Adipocyte (in vitro differentiated cells): ENCODE results near the gene CD276.
"Not testable (repeated sequence)": the region's sequence is repeated elsewhere in the genome, so short reads cannot be mapped to it uniquely, and the experiment has no call there.

ENCODE experiments used
- DNase-seq: peaks from one replicate; pipeline ENCODE4 v3.0.0-alpha.2; 2015; ENCODE audit warnings: low read depth
- H3K27me3 ChIP-seq: replicated peaks from 2 replicates; pipeline ENCODE4 v1.7.0; 2013; ENCODE audit warnings: mild to moderate bottlenecking, low read length, moderate library complexity; ENCODE audit not compliant: control insufficient read depth, insufficient read depth
- H3K36me3 ChIP-seq: 2 replicates; pipeline ENCODE4 v1.7.0; 2013; ENCODE audit warnings: low read length, mild to moderate bottlenecking, moderate library complexity; ENCODE audit not compliant: control insufficient read depth, insufficient read depth, severe bottlenecking
- H3K4me1 ChIP-seq: 2 replicates; pipeline ENCODE4 v1.7.0; 2013; ENCODE audit warnings: mild to moderate bottlenecking, low read length, moderate library complexity; ENCODE audit not compliant: control insufficient read depth, insufficient read depth
- H3K4me3 ChIP-seq: 2 replicates; pipeline ENCODE4 v1.7.0; 2013; ENCODE audit warnings: mild to moderate bottlenecking, low read length, moderate library complexity
- H3K9ac ChIP-seq: 2 replicates; pipeline ENCODE4 v1.7.0; 2013; ENCODE audit warnings: mild to moderate bottlenecking, low read length, moderate library complexity
- H3K9me3 ChIP-seq: 2 replicates; pipeline ENCODE4 v1.7.0; 2013; ENCODE audit warnings: mild to moderate bottlenecking, low read length, moderate library complexity; ENCODE audit not compliant: control insufficient read depth

Gene CD276

GRCh38 chr15:73702311-73703239, 18.4 kb downstream of the CD276 start:
- not testable (repeated sequence) for H3K4me1 ChIP-seq, H3K4me3 ChIP-seq, DNase-seq, H3K9ac ChIP-seq, H3K27me3 ChIP-seq, H3K9me3 ChIP-seq
- H3K36me3 ChIP-seq = peaks cover 81% of the 10 kb centered on the region

- peaks cover 85% of the 10 kb centered on the region for H3K36me3 ChIP-seq
- not testable (repeated sequence) for H3K9ac ChIP-seq, H3K4me1 ChIP-seq, DNase-seq, H3K4me3 ChIP-seq, H3K9me3 ChIP-seq, H3K27me3 ChIP-seq
Observed at GRCh38 chr15:73703601-73704000, 19.4 kb downstream of the CD276 start.

GRCh38 chr15:73704142-73704868, 20.1 kb downstream of the CD276 start:
- DNase-seq, H3K9ac ChIP-seq, H3K27me3 ChIP-seq, H3K4me3 ChIP-seq, H3K9me3 ChIP-seq, H3K4me1 ChIP-seq: not testable (repeated sequence)
- H3K36me3 ChIP-seq = peaks cover 83% of the 10 kb centered on the region

- no peak overlapping the region for H3K9ac ChIP-seq
- H3K9me3 ChIP-seq = no peaks in the 10 kb centered on the region
- H3K27me3 ChIP-seq = no peaks in the 10 kb centered on the region
- no peaks in the 10 kb centered on the region for H3K4me1 ChIP-seq
- DNase-seq = peak; percentile 75
- H3K36me3 ChIP-seq = peaks cover 83% of the 10 kb centered on the region
- H3K4me3 ChIP-seq = no peak overlapping the region
Observed at GRCh38 chr15:73704869-73705645, 20.9 kb downstream of the CD276 start.

- Histone ChIP-seq H3K27me3 (no peaks in the 10 kb centered on the region), H3K36me3 (peaks cover 93% of the 10 kb centered on the region), H3K4me1 (no peaks in the 10 kb centered on the region), H3K9me3 (no peaks in the 10 kb centered on the region), H3K4me3 (no peak overlapping the region), H3K9ac (no peak overlapping the region)
- DNase-seq = no peak
Observed at GRCh38 chr15:73708691-73709090, 24.5 kb downstream of the CD276 start.

GRCh38 chr15:73709241-73709640, 25.1 kb downstream of the CD276 start:
- no peak for DNase-seq
- Histone ChIP-seq H3K9ac (no peak overlapping the region), H3K36me3 (peaks cover 93% of the 10 kb centered on the region), H3K4me3 (no peak overlapping the region), H3K27me3 (no peaks in the 10 kb centered on the region), H3K4me1 (no peaks in the 10 kb centered on the region), H3K9me3 (no peaks in the 10 kb centered on the region)

- Histone ChIP-seq H3K9ac (no peak overlapping the region), H3K4me1 (no peaks in the 10 kb centered on the region), H3K36me3 (peaks cover 93% of the 10 kb centered on the region), H3K9me3 (no peaks in the 10 kb centered on the region), H3K27me3 (no peaks in the 10 kb centered on the region), H3K4me3 (no peak overlapping the region)
- DNase-seq = no peak
Observed at GRCh38 chr15:73709686-73710085, 25.5 kb downstream of the CD276 start.

- Histone ChIP-seq H3K4me1 (no peaks in the 10 kb centered on the region), H3K4me3 (no peak overlapping the region), H3K9me3 (no peaks in the 10 kb centered on the region), H3K36me3 (peaks cover 88% of the 10 kb centered on the region), H3K27me3 (no peaks in the 10 kb centered on the region), H3K9ac (no peak overlapping the region)
- DNase-seq = no peak
Observed at GRCh38 chr15:73710321-73710720, 26.1 kb downstream of the CD276 start.

GRCh38 chr15:73711526-73711925, 27.3 kb downstream of the CD276 start:
- no peak for DNase-seq

GRCh38 chr15:73712107-73712506, 27.9 kb downstream of the CD276 start:
- Histone ChIP-seq H3K27me3 (no peaks in the 10 kb centered on the region), H3K36me3 (peaks cover 72% of the 10 kb centered on the region)
- DNase-seq = no peak

More at GRCh38 chr15:73711526-73711925, 27.3 kb downstream of the CD276 start:
- H3K27me3 ChIP-seq = no peaks in the 10 kb centered on the region
- H3K9me3 ChIP-seq = no peaks in the 10 kb centered on the region
- no peaks in the 10 kb centered on the region for H3K4me1 ChIP-seq
- no peak overlapping the region for H3K9ac ChIP-seq
- H3K4me3 ChIP-seq = no peak overlapping the region
- H3K36me3 ChIP-seq = peaks cover 78% of the 10 kb centered on the region

More at GRCh38 chr15:73712107-73712506, 27.9 kb downstream of the CD276 start:
- Histone ChIP-seq H3K4me1 (no peaks in the 10 kb centered on the region), H3K4me3 (no peak overlapping the region), H3K9ac (no peak overlapping the region), H3K9me3 (no peaks in the 10 kb centered on the region)
